HepG2 (cell line): ENCODE measurements around the gene NSMCE1. TPM values are rescaled to one million over a fixed set of nuclear protein-coding genes. Genes with fewer than 3 reads are reported as not detected.
A peak's percentile ranks its signal among the peaks of the same experiment; 100 is the strongest.

Experiments used
- CEBPG ChIP-seq: IDR thresholded peaks from 2 replicates; pipeline ENCODE4 v1.6.1; 2016
- EED ChIP-seq: sonication (generic); formaldehyde crosslinking; IDR thresholded peaks from 2 replicates; pipeline ENCODE4 v1.5.0; 2020; ENCODE audit warnings: mild to moderate bottlenecking, missing genetic modification reagents
- HNRNPH1 ChIP-seq: fragments of 200-400 bp; formaldehyde crosslinking; optimal IDR thresholded peaks from 2 replicates; pipeline ENCODE3; 2017; ENCODE audit warnings: mild to moderate bottlenecking, low read depth, low read length
- HOXA9 ChIP-seq: sonication (generic); formaldehyde crosslinking; IDR thresholded peaks from 2 replicates; pipeline ENCODE4 v1.8.1; 2022; ENCODE audit warnings: missing genetic modification reagents, mild to moderate bottlenecking, moderate library complexity, borderline replicate concordance
- MEIS1 ChIP-seq: sonication (generic); formaldehyde crosslinking; IDR thresholded peaks from 2 replicates; pipeline ENCODE4 v1.9.0; 2021; ENCODE audit warnings: mild to moderate bottlenecking, missing genetic modification reagents, moderate library complexity, borderline replicate concordance
- NFE2 ChIP-seq: sonication (generic); formaldehyde crosslinking; IDR thresholded peaks from 2 replicates; pipeline ENCODE4 v1.4.0; 2020; ENCODE audit warnings: missing genetic modification reagents
- SALL2 ChIP-seq: sonication (generic); formaldehyde crosslinking; IDR thresholded peaks from 2 replicates; pipeline ENCODE4 v1.8.1; 2023; ENCODE audit warnings: mild to moderate bottlenecking, missing genetic modification reagents, inconsistent platforms
- TAF15 ChIP-seq: fragments of 200-400 bp; formaldehyde crosslinking; IDR thresholded peaks from one replicate; pipeline ENCODE4 v1.6.1; 2018; ENCODE audit warnings: mild to moderate bottlenecking, low read depth, low read length; ENCODE audit not compliant: poor library complexity, severe bottlenecking
- ZBTB38 ChIP-seq: sonication (generic); formaldehyde crosslinking; IDR thresholded peaks from 2 replicates; pipeline ENCODE4 v1.5.1; 2020; ENCODE audit warnings: mild to moderate bottlenecking, missing genetic modification reagents
- ZKSCAN8 ChIP-seq: IDR thresholded peaks from 2 replicates; pipeline ENCODE4 v1.6.1; 2016; ENCODE audit warnings: borderline replicate concordance, missing genetic modification reagents, missing compliant biosample characterization
- ZNF333 ChIP-seq: sonication (generic); formaldehyde crosslinking; IDR thresholded peaks from 2 replicates; pipeline ENCODE4 v1.4.0; 2020; ENCODE audit warnings: mild to moderate bottlenecking, missing genetic modification reagents, borderline replicate concordance
- ZNF44 ChIP-seq: sonication (generic); formaldehyde crosslinking; IDR thresholded peaks from 2 replicates; pipeline ENCODE4 v1.5.1; 2020; ENCODE audit warnings: mild to moderate bottlenecking, missing genetic modification reagents
- ZNF567 ChIP-seq: sonication (generic); formaldehyde crosslinking; IDR thresholded peaks from 2 replicates; pipeline ENCODE4 v1.8.1; 2023; ENCODE audit warnings: mild to moderate bottlenecking, missing genetic modification reagents, borderline replicate concordance
- ZNF577 ChIP-seq: sonication (generic); formaldehyde crosslinking; IDR thresholded peaks from 2 replicates; pipeline ENCODE4 v1.4.0; 2020; ENCODE audit warnings: mild to moderate bottlenecking, low read depth, missing genetic modification reagents, borderline replicate concordance
- ZNF841 ChIP-seq: sonication (generic); formaldehyde crosslinking; IDR thresholded peaks from 2 replicates; pipeline ENCODE4 v1.8.1; 2023; ENCODE audit warnings: missing genetic modification reagents, borderline replicate concordance
- polyA plus RNA-seq, 8 experiments: library from polyadenylated mRNA; depleted of rRNA in 3 of 8; stranded (reverse) in 7 of 8; unstranded in 1 of 8; fragments of >200 nt; fragmentation: Illumina TruSeq in 4 of 8; extraction: Trizol in 4 of 8; gene quantifications; 2 replicates each; pipeline versions ENCODE4 v1.2.1 to v1.2.3, GENCODE V29; 2011 to 2016; ENCODE audit warnings: low read depth in 4 of 8, missing spikeins in 1 of 8, mixed read lengths in 1 of 8; ENCODE audit not compliant: insufficient read depth in 1 of 8
- total RNA-seq, 5 experiments: library from RNA; depleted of rRNA; stranded (reverse); fragments of >200 nt; fragmentation: Illumina TruSeq; extraction: Trizol; gene quantifications; 2 replicates each; pipeline ENCODE4 v1.2.3, GENCODE V29; 2016; ENCODE audit warnings: low read depth in 1 of 5
- TF ChIP-seq, protein P1 (sequence below): sonication (generic); formaldehyde crosslinking; IDR thresholded peaks from 2 replicates; pipeline ENCODE4 v1.5.1; 2020; ENCODE audit warnings: missing genetic modification reagents, mild to moderate bottlenecking, borderline replicate concordance
- TF ChIP-seq, protein P2 (sequence below): sonication (generic); formaldehyde crosslinking; IDR thresholded peaks from 2 replicates; pipeline ENCODE4 v1.4.0; 2020; ENCODE audit warnings: low read depth, mild to moderate bottlenecking, missing genetic modification reagents
- TF ChIP-seq, protein P3 (sequence below): sonication (generic); formaldehyde crosslinking; IDR thresholded peaks from 2 replicates; pipeline ENCODE4 v1.4.0; 2020; ENCODE audit warnings: missing genetic modification reagents
- TF ChIP-seq, protein P4 (sequence below): sonication (generic); formaldehyde crosslinking; IDR thresholded peaks from 2 replicates; pipeline ENCODE4 v1.9.0; 2021; ENCODE audit warnings: missing genetic modification reagents, mild to moderate bottlenecking, borderline replicate concordance
- TF ChIP-seq, protein P5 (sequence below): IDR thresholded peaks from 2 replicates; pipeline ENCODE4 v1.6.1; 2016; ENCODE audit warnings: mild to moderate bottlenecking, missing biosample characterization, missing genetic modification reagents

The NSMCE1 gene
- total and polyA plus RNA-seq, 2 of the 13 experiments (the other 11 are each of a cell fraction or from before 2014, with no cell fraction given) = 42.7 to 52.9 TPM

DNA sequence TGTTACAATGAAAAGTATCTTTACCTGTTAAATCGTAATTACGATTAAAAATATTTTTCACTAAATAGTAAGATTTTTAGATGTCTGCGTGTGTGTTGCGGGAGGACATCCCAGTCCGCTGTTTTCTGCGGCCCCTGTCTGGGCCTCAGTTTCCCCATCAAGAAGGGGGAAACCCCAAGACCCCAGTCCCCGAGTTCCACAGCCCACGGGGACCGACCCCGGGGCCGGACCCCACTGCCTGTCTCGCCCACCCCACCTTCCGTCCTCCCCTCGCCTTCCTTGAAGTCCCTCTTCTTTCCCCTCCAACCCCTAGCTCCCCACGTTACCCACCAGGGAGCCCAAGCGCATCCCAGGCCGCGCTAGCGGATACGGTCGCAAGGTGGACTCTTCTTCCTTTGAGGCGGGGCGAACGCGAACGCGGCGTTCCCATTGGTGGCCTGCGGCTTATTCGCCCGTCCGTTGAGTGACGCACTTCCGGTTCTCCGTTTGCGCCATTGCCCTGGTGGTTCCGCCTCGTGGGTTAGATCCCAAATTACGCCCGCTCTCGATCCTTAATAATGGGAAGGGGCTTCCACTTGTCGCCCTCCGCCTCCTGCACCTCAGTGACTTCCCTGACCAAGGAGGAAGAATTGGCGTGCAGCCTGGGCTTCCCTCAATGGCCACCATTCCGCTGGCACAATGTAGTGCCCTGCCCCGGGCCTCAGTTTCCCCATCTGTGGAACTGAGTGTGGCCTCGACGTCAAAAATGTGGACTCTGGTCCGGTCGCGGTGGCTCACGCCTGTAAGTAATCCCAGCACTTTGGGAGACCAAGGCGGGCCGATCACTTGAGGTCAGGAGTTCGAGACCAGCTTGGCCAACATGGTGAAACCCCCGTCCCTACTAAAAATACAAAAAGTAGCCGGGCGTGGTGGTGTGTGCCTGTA lies at the start of gene NSMCE1 (continued):
- peak; percentile 78; the same call in 1 of the 2 replicates for TF ChIP-seq HOXA9 (CRISPR knock-in tag)
- TF ChIP-seq, protein P1, sequence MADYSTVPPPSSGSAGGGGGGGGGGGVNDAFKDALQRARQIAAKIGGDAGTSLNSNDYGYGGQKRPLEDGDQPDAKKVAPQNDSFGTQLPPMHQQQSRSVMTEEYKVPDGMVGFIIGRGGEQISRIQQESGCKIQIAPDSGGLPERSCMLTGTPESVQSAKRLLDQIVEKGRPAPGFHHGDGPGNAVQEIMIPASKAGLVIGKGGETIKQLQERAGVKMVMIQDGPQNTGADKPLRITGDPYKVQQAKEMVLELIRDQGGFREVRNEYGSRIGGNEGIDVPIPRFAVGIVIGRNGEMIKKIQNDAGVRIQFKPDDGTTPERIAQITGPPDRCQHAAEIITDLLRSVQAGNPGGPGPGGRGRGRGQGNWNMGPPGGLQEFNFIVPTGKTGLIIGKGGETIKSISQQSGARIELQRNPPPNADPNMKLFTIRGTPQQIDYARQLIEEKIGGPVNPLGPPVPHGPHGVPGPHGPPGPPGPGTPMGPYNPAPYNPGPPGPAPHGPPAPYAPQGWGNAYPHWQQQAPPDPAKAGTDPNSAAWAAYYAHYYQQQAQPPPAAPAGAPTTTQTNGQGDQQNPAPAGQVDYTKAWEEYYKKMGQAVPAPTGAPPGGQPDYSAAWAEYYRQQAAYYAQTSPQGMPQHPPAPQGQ (CRISPR knock-in tag) = no peak
- TF ChIP-seq ZNF44 (CRISPR knock-in tag) = peak; percentile 61; the same call in 1 of the 2 replicates
- TF ChIP-seq, protein P2, sequence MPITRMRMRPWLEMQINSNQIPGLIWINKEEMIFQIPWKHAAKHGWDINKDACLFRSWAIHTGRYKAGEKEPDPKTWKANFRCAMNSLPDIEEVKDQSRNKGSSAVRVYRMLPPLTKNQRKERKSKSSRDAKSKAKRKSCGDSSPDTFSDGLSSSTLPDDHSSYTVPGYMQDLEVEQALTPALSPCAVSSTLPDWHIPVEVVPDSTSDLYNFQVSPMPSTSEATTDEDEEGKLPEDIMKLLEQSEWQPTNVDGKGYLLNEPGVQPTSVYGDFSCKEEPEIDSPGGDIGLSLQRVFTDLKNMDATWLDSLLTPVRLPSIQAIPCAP (CRISPR knock-in tag) = no peak
- TF ChIP-seq ZBTB38 (CRISPR knock-in tag) = peak; percentile 96
- TF ChIP-seq, protein P3, sequence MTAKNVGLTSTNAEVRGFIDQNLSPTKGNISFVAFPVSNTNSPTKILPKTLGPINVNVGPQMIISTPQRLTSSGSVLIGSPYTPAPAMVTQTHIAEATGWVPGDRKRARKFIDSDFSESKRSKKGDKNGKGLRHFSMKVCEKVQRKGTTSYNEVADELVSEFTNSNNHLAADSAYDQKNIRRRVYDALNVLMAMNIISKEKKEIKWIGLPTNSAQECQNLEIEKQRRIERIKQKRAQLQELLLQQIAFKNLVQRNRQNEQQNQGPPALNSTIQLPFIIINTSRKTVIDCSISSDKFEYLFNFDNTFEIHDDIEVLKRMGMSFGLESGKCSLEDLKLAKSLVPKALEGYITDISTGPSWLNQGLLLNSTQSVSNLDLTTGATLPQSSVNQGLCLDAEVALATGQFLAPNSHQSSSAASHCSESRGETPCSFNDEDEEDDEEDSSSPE = peak; percentile 77
- TF ChIP-seq, protein P4, sequence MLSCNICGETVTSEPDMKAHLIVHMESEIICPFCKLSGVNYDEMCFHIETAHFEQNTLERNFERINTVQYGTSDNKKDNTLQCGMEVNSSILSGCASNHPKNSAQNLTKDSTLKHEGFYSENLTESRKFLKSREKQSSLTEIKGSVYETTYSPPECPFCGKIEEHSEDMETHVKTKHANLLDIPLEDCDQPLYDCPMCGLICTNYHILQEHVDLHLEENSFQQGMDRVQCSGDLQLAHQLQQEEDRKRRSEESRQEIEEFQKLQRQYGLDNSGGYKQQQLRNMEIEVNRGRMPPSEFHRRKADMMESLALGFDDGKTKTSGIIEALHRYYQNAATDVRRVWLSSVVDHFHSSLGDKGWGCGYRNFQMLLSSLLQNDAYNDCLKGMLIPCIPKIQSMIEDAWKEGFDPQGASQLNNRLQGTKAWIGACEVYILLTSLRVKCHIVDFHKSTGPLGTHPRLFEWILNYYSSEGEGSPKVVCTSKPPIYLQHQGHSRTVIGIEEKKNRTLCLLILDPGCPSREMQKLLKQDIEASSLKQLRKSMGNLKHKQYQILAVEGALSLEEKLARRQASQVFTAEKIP = no peak
- TF ChIP-seq ZNF841 (CRISPR knock-in tag) = 0 out of 2 replicates have a peak, but pooled peaks have one; percentile 34
- peak; percentile 33; the same call in 1 of the 2 replicates for TF ChIP-seq ZNF567 (CRISPR knock-in tag)
- no peak for TF ChIP-seq EED (CRISPR knock-in tag)
- no peak for TF ChIP-seq ZKSCAN8 (CRISPR knock-in tag)
- TF ChIP-seq MEIS1 (CRISPR knock-in tag) = peak; percentile 81; the same call in 1 of the 2 replicates
- TF ChIP-seq SALL2 (CRISPR knock-in tag) = peak; percentile 83; the same call in 1 of the 2 replicates
- TF ChIP-seq HNRNPH1 = peak; percentile 92
- TF ChIP-seq CEBPG (CRISPR knock-in tag) = peak; percentile 78
- TF ChIP-seq, protein P5, sequence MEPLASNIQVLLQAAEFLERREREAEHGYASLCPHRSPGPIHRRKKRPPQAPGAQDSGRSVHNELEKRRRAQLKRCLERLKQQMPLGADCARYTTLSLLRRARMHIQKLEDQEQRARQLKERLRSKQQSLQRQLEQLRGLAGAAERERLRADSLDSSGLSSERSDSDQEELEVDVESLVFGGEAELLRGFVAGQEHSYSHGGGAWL = peak; percentile 84
- TF ChIP-seq ZNF577 (CRISPR knock-in tag) = 0 out of 2 replicates have a peak, but pooled peaks have one; percentile 82
- no peak for TF ChIP-seq TAF15
- TF ChIP-seq NFE2 (CRISPR knock-in tag) = no peak
- TF ChIP-seq ZNF333 (CRISPR knock-in tag) = no peak
